NCI-H146 treated with DMSO at 0.1 percent for 48 hours (cell line): Measurements from ENCODE around the gene FKBP14.

Experiments
- DNase-seq: peaks from one replicate; lab custom pipeline; 2025; ENCODE audit not compliant: unreplicated experiment; lab: John Stamatoyannopoulos, UW

Gene FKBP14

GRCh38 chr7:29991937-29992336 lies 34.6 kb downstream of the FKBP14 start:
- DNase-seq: no peak

DNA sequence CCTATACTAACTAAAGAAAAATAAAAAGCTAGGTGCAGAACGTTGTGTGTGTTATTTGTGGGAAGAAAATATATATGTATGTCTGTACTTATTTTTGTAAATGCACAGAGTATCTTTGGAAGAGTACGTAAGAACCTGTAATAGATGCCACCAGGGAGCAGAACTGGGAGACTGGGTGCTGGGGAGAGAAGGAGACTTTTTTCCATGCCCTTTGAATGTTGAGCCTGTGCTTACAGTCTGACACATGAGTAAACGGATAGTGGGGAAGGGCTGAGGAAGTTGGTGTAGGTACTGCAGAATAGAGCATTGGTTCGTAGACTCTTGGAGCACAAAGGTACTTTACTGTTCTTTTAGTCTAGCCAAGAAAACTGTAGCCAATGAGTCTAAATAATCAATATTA lies 35.6 kb downstream of the FKBP14 start:
- DNase-seq: no peak

- DNase-seq: peak; percentile 49
These were observed 37.1 kb downstream of the FKBP14 start, which contains the start of gene SCRN1 for GRCh38 chr7:29989257-29989995. Gene SCRN1 (minus strand): TSS chr7:29989801. CDS start chr7:29969067, 20,734 bp downstream.

GRCh38 chr7:29988424-29989256 lies 37.9 kb downstream of the FKBP14 start:
- DNase-seq: peak; percentile 66

GRCh38 chr7:29987811-29988317 lies 38.6 kb downstream of the FKBP14 start:
- no peak for DNase-seq

- DNase-seq: no peak
These were observed 39.4 kb downstream of the FKBP14 start for GRCh38 chr7:29987083-29987482.

DNA sequence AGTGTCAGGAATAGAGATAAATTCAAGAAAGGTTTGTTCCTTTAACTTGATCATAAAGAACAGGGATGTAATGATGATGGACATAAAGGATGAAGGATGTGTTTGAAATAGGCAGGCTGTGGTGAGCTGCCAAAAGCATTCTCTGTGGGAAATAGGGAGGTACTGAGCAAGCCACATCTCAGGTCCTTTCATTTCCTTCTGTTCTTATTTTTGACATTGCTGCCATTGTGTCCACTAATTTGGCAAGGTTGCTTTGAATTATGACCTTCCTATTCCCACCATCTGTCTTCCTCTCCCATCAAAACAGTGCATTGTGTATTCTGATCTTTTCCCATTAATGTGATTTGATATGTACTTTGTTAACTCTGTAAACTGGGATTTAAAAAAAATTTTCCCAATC lies 46.4 kb downstream of the FKBP14 start:
- DNase-seq: no peak

GRCh38 chr7:29977886-29978651 lies 48.4 kb downstream of the FKBP14 start:
- no peak for DNase-seq

DNA sequence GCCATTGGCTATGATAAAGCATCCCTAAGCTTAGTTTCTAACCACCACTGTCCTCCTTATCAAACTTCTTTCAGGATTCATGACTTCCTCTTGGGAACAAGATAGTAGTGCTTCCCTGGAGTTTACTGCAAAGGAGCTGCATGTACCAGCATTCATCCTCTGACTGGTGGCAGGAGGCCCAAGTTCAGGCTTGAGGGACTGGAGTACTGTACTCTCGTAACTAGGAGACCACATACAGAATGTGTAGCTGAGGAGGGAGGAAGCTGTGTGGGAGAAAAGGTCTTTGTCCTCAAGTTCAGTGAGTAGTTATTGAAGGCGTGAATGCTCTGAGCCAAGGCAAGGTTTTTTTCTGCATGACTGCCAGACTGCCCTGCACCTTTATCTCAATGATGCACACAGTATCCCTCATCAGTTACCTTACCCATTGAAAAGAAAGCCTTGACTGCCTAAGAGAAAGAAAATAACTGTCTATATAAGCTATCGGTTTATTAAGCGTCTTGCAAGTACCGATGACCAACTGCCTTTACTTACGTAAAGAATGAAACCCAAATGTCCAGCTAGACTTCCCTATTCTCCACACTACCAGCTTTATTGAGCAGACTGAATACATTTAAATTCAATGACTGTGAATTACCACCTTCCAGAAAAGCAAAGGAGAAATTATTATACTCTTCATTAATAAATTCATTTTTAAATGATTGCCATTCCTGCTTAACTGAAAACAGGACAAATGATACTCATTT lies 49.7 kb downstream of the FKBP14 start:
- DNase-seq: no peak

DNA sequence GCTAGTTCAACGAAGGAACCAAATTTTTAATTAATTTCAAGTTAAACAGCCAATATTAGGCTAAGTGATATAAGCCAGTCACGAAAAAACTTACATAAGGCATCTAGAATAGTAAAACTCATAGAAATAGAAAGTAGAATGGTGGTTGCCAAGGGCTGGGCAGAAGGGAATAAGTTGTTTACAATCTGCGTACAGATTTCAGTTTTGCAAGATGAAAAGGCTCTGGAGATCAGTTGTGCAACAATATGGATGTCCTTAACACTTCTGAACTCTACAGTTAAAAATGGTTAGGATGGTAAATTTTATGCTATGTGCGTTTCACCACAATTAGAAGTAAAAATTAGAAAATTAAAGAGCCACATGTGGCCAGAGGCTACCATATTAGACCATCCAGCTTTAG lies 50.2 kb downstream of the FKBP14 start:
- DNase-seq: no peak

GRCh38 chr7:29975561-29975960 lies 50.9 kb downstream of the FKBP14 start:
- no peak for DNase-seq

- DNase-seq: no peak
These were observed 52.2 kb downstream of the FKBP14 start for GRCh38 chr7:29974286-29974685.

- DNase-seq: no peak
These were observed 54.2 kb downstream of the FKBP14 start for GRCh38 chr7:29972315-29972669.

DNA sequence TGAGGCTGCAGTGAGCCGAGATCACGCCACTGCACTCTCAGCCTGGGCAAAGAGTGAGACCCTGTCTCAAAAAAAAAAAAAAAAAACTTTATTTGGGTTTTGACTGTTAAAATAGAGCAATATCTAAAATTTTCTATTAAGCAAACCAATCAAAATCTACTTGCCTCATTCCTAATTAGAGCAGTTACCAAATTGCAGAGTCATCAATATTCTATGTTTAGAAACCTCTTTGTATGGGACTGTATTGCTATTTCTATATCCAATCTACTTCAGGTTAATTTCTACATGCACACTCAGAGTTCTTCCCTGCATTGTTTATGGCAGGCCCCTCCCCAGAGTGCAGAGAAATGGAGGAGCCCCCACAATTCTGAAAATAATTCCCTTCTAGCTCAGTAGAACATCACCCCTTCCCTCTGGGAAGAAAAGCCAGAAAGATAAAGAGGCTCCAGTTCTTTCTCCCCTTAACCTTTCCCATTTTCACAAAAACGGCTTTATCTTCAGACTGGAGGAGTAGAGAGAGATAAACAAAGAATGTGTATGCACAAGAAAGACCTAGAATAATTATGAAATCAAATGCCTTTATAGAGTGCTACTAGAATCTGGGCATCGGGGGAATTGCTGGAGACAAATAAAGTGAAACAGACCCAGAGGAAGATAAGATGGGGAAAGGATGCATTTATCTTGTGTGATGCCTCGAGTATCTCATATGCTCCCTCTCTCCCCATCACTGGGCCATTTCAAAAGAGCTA lies 54.8 kb downstream of the FKBP14 start:
- DNase-seq: no peak

DNA sequence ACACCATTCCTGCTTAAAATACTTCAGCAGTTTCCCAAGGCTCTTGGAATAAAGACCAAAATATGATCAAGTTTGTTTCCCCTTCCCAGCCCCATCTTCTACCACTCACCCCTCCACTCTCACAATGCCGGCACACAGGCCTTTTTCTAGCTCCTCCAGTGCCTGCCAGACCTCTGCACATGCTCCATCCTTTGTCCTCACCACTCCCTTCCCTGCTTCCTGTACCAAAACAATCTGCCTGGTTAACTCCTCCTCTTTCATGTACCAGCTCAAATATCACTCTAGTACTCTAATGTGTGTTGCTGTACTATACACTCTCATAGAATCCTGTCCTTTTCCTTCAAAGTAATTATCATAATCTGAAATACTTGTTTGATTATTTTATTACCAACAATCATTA lies 56.3 kb downstream of the FKBP14 start:
- DNase-seq: no peak

GRCh38 chr7:29969738-29970137 lies 56.8 kb downstream of the FKBP14 start:
- DNase-seq: no peak

DNA sequence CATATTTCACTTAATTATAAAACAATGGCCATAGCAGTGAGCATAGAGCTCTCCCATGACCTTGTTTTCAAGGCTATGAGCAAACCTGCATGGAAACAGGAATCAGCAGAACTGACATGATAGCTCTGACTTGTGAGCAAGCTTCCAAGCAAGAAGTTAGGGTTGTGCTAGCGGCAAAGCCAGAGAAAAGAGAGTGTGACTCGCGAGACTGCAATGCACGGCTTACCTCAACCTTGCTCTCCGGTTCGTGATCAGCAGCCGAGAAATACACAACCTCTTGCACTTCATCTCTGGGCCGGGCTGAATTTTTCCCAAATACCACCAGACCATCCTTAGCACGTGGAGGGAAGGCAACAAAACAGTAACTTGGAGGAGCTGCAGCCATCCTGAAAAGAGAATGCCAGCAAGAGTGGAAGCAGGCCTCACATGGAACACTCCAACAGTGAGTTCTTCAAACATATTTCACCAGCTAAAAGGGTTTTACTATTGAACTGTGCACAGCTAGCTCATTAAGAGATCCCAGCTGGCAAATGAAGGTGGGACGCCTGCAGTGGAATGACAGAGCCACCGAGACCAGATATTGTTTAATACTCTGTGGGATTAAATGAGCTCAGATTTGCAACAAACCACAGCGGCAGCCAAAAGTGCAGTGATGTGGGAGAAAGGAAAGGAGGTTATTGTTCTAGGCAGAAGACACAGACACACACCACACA lies 57.7 kb downstream of the FKBP14 start:
- no peak for DNase-seq

GRCh38 chr7:29965030-29965429 lies 61.5 kb downstream of the FKBP14 start:
- DNase-seq: no peak

- no peak for DNase-seq
These were observed 64.5 kb downstream of the FKBP14 start for GRCh38 chr7:29962035-29962434.
